IPS DF 6.9 (cell line): Measurements from ENCODE around the gene STK11IP.
A peak's percentile ranks its signal among the peaks of the same experiment; 100 is the strongest.

Experiments
- DNase-seq: peaks from one replicate; pipeline ENCODE4 v3.0.0-alpha.2; 2013; ENCODE audit warnings: low read depth, low spot score
- H3K27ac ChIP-seq: one replicate; pipeline ENCODE4 v1.5.1; 2013; ENCODE audit warnings: low read length, control low read depth
- H3K27me3 ChIP-seq: 2 replicates; pipeline ENCODE4 v1.6.1; 2013; ENCODE audit warnings: mild to moderate bottlenecking, low read length; ENCODE audit not compliant: control insufficient read depth, insufficient read depth
- H3K36me3 ChIP-seq: 2 replicates; pipeline ENCODE4 v1.6.1; 2013; ENCODE audit warnings: low read length; ENCODE audit not compliant: control insufficient read depth, insufficient read depth
- H3K4me1 ChIP-seq: 2 replicates; pipeline ENCODE4 v1.6.1; 2013; ENCODE audit warnings: low read length; ENCODE audit not compliant: control insufficient read depth, insufficient read depth
- H3K4me3 ChIP-seq: 2 replicates; pipeline ENCODE4 v1.5.1; 2013; ENCODE audit warnings: mild to moderate bottlenecking, low read length
- H3K9me3 ChIP-seq: 2 replicates; pipeline ENCODE4 v1.6.1; 2013; ENCODE audit warnings: low read length, inconsistent platforms; ENCODE audit not compliant: control insufficient read depth, insufficient read depth
- WGBS: extraction: QIAGEN DNeasy Blood & Tissue Kit; methylation state at CpG from one replicate; pipeline ENCODE4 v1.1.7; 2013; ENCODE audit warnings: mixed read lengths, missing lambda C conversion rate; ENCODE audit not compliant: insufficient read length, insufficient coverage; 5-methylcytosine and 5-hydroxymethylcytosine counted together

Gene STK11IP

DNA sequence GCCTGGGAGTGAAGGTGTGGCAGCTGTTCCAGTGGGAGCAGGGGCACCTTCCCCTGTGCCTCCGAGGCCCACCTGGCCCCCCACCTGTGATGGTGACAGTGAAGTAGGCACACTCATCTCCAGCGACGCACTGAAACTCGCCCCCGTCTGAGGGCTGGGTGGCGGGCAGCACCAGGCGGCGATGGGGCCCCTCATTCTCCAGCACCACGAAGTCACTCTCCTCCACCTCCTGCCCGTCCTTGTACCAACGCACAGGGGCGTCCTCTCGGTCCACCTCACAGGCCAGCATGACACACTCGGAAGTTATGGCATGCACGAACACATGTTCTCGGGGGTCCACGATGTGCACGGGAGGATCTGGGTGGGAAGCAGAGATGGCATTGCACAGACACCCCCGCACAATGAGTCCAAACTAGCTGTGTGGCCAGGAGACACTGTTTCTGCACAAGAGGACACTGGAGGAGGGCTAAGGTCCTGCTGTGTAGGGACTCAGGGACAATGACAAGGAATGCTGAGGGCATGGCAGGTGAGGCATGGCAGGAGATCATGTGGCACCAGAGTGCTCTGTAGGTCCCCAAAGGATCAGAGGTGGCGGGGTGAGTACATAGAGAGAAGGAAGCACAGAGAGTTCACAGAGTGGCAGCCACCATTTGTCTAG lies 34.3 kb upstream of the STK11IP start:
- peaks cover 33% of the 10 kb centered on the region for H3K4me1 ChIP-seq
- no peak for DNase-seq
- H3K27ac ChIP-seq = no peak overlapping the region
- WGBS = no CpG with 5 or more reads among the region's 20 CpGs
- peaks cover 21% of the 10 kb centered on the region for H3K36me3 ChIP-seq
- H3K27me3 ChIP-seq = no peaks in the 10 kb centered on the region
- H3K4me3 ChIP-seq = no peak overlapping the region
- H3K9me3 ChIP-seq = no peaks in the 10 kb centered on the region

DNA sequence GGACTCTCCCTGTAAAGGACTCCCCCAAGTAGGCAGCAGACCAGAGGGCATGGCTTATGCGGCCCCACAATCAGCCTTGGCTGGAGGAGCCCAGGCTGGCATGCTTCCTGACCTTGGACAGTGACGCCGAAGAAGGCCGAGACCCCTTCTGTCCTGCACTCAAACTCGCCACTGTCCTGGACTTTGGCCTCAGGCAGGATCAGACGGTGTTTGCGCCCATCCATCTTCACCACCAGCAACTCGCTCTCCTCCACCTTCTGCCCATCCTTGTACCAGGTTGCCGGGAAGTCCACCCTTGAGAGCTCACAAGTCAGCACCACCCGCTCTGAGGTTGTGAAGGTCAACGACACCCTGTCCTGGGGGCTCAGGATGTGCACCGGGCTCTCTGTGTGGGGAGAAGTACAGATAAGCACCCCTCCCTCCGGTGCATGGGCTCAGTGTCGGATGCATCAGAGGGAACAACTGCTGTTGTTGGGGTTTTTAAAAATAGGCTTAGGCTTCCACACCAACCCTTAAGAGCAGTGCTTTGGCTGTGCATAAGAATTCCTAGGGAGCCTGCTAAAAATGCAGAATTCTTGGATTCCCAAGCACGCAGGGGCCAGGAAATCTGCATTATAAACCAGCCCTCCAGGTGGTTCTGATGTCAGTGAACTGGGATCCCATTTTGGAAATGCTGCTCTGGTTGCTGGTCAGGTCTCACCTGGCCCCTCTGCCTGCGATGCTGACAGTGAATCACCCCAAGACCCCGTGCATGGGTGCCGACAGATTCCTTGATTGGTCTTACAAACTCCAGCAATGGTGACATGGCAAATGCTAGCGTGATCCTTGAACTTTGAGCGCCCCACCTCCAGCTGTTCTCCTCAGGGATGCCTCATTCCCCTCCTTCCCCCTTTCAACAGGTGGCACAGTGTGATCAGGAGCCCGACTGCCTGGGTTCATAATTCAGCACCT lies 32.3 kb upstream of the STK11IP start:
- H3K27ac ChIP-seq = peak overlapping the region; percentile 94
- WGBS = no CpG with 5 or more reads among the region's 21 CpGs
- no peaks in the 10 kb centered on the region for H3K9me3 ChIP-seq
- no peak for DNase-seq
- H3K4me1 ChIP-seq = peaks cover 35% of the 10 kb centered on the region
- H3K27me3 ChIP-seq = no peaks in the 10 kb centered on the region
- H3K36me3 ChIP-seq = peaks cover 21% of the 10 kb centered on the region
- H3K4me3 ChIP-seq = no peak overlapping the region

DNA sequence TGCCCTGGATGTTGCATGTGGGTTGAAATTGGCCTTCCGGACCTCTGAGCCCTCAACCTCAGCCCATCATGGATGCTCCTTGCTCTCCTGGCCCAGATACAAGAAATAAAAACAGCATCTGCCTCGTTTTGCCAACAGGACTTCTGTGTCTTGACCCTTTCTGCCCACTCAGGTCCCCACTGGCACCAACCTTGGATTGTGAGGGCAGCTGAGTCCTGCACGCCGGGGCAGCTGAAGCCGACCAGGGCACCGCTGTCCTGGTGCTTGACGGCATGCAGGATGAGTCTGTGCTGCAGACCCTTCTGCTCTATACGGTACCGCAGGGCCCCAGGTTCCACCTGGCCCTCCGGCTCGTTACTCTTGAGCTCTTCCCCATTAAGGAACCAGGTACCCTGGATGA lies 31.0 kb upstream of the STK11IP start:
- no peaks in the 10 kb centered on the region for H3K27me3 ChIP-seq
- no peaks in the 10 kb centered on the region for H3K9me3 ChIP-seq
- WGBS = no CpG with 5 or more reads among the region's 11 CpGs
- H3K27ac ChIP-seq = no peak overlapping the region
- peaks cover 24% of the 10 kb centered on the region for H3K4me1 ChIP-seq
- peaks cover 21% of the 10 kb centered on the region for H3K36me3 ChIP-seq
- DNase-seq = no peak
- H3K4me3 ChIP-seq = no peak overlapping the region

DNA sequence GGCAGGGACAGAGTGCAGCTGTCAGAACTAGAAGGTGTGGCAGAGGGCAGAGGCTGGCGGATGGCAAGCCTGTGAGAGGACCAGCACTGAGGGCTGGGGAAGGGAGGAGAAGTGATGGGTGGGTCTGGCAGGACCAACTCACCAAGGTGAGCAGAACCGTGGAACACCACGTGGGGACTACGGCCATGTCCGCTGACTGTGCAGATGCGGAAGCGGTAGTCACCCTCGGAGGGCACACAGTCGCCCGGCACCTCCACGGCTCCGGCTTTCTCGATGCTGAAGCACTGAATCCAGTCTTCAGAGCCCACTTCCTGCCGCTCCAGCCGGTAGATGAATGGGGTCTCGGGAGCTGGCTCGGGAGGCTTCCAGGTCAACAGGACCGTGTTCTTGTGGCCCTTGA lies 30.5 kb upstream of the STK11IP start:
- no CpG with 5 or more reads among the region's 18 CpGs for WGBS
- Histone ChIP-seq H3K9me3 (no peaks in the 10 kb centered on the region), H3K36me3 (peaks cover 20% of the 10 kb centered on the region), H3K27ac (no peak overlapping the region), H3K27me3 (no peaks in the 10 kb centered on the region), H3K4me1 (peaks cover 24% of the 10 kb centered on the region), H3K4me3 (no peak overlapping the region)
- DNase-seq = no peak

DNA sequence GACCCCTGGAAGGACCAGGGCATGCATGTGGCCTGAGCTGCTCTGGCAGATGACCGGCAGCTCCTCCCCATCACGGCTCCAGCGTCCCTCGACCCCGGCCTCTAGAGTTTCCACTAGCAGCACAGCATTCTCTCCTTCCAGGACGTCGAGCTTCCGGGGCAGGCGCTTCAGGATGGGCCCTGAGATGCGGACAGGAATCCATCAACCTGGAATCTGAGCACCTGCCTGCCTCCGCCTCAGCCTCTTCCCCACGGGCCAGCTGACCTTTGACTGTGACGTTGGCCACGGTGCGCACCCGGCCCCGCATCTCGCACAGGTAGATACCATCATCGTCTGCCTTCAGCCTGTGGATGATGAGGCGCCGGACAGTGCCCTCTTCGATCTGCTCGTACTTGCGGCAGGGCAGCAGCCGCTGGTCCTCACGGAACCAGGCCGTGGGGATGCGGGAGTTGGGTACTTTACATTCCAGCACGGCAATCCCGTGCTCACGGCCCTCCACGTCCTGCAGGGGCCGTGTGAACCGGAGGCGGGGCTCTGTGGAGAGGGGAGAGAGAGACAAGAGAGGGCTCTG lies 29.8 kb upstream of the STK11IP start:
- no peaks in the 10 kb centered on the region for H3K9me3 ChIP-seq
- H3K36me3 ChIP-seq = peaks cover 14% of the 10 kb centered on the region
- peaks cover 23% of the 10 kb centered on the region for H3K4me1 ChIP-seq
- no peak for DNase-seq
- WGBS = no CpG with 5 or more reads among the region's 35 CpGs
- no peak overlapping the region for H3K4me3 ChIP-seq
- no peaks in the 10 kb centered on the region for H3K27me3 ChIP-seq
- no peak overlapping the region for H3K27ac ChIP-seq

DNA sequence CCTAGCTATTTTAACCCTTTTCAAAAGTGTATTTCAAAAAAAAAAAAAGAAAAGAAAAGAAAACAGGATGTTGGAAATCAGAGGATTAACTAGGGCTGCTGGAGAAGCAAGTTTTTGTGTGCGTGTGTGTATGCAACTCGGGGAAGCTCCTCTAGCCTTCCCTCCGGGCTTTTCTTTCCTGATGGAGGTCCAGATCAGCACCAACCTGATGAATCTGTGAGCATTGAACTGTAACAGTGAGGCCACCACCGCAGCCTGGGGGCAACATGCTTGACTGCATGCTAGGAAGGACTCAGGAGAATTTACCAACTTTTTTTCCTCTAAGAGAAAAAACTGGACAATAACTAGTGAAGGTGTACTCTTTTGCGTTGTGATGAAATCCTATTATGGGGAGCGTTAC lies 28.6 kb upstream of the STK11IP start:
- no peak for DNase-seq
- whole genome bisulfite sequencing = no CpG with 5 or more reads among the region's 6 CpGs
- Histone ChIP-seq H3K27ac (no peak overlapping the region), H3K36me3 (peaks cover 12% of the 10 kb centered on the region), H3K9me3 (no peaks in the 10 kb centered on the region), H3K4me1 (peaks cover 23% of the 10 kb centered on the region), H3K27me3 (no peaks in the 10 kb centered on the region), H3K4me3 (no peak overlapping the region)

DNA sequence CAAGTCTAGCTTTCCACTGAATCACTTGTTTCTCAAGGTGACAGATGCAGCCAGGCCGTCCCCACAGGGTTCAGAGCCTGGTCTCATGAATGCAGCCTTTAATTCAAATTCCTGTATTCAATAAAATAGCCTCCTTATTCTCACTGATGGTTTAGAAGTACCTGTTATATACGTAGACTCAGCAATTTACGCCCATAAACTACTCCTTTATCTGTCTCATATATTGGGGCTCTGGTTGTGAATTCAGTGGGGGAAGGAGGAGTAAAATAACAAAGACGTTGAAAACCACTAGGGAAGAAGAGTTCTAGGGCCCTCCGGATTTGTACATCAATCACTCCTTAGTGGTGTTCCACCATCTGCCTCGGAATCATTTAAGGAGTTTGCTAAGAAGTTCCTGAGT lies 28.0 kb upstream of the STK11IP start:
- peaks cover 12% of the 10 kb centered on the region for H3K36me3 ChIP-seq
- no peaks in the 10 kb centered on the region for H3K9me3 ChIP-seq
- H3K27me3 ChIP-seq = no peaks in the 10 kb centered on the region
- DNase-seq = no peak
- H3K4me3 ChIP-seq = no peak overlapping the region; the same call in 1 of the 2 replicates
- no peak overlapping the region for H3K27ac ChIP-seq
- no CpG with 5 or more reads among the region's 6 CpGs for WGBS
- H3K4me1 ChIP-seq = peaks cover 22% of the 10 kb centered on the region

DNA sequence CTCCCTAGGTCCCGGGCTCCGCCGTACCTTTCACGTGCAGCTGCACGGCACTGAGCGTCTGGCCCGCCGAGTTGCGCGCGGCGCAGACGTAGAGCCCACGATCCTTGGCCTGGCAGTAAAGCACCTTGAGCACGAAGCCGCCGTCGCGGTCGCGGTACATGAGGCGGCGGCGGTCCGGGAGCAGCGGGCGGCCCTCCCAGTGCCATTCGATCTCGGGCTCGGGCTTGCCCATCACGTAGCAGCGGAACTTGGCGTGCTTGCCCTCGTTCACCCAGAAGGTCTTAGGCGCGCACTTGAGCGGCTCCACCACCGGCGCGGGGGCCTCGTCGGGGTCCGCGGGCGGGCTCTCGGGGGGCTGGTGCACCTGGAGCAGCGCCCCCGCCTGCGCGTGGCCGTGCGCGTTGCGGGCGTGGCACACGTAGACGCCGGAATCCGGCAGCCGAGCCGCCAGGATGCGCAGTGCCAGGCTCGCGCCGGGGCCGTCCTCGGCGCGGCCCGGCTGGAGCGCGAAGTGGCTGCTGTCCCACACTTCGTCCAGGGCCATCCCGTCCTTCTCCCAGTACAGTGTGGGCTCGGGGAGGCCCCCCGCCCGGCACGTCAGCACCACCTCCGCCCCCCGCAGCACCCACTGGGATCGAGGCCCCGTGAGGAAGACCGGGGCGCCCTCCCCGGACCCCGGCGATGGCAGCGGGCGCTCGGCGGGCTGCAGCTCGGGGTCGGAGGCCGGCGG lies 27.3 kb upstream of the STK11IP start:
- peaks cover 12% of the 10 kb centered on the region for H3K36me3 ChIP-seq
- H3K27ac ChIP-seq = no peak overlapping the region
- DNase-seq = no peak
- no peaks in the 10 kb centered on the region for H3K27me3 ChIP-seq
- H3K4me1 ChIP-seq = peaks cover 23% of the 10 kb centered on the region
- WGBS = no CpG with 5 or more reads among the region's 95 CpGs
- H3K4me3 ChIP-seq = peak overlapping the region; percentile 84
- no peaks in the 10 kb centered on the region for H3K9me3 ChIP-seq

DNA sequence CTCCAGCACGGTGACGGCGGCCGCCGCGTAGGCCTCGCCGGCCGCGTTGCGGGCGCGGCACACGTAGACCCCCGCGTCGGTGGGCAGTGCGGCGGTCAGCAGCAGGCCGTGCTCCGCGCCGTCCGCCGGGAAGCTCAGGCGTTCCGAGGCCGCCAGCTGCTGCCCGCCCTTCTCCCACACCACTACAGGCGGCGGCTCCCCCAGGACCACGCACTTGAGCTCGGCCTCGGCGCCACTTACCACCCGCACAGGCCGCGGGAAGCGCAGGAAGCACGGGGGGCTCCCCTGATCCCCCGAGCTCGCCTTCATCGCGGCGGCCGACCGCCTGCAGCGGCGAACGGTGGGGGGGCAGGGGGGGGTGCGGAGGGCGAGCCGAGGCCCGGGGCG lies 26.7 kb upstream of the STK11IP start:
- Histone ChIP-seq H3K27me3 (no peaks in the 10 kb centered on the region), H3K4me3 (peak overlapping the region; percentile 84), H3K36me3 (peaks cover 12% of the 10 kb centered on the region), H3K27ac (no peak overlapping the region), H3K4me1 (peaks cover 20% of the 10 kb centered on the region), H3K9me3 (no peaks in the 10 kb centered on the region)
- no peak for DNase-seq
- no CpG with 5 or more reads among the region's 55 CpGs for WGBS
